ENCODE results near the gene MICALL2.

Gene MICALL2

DNA sequence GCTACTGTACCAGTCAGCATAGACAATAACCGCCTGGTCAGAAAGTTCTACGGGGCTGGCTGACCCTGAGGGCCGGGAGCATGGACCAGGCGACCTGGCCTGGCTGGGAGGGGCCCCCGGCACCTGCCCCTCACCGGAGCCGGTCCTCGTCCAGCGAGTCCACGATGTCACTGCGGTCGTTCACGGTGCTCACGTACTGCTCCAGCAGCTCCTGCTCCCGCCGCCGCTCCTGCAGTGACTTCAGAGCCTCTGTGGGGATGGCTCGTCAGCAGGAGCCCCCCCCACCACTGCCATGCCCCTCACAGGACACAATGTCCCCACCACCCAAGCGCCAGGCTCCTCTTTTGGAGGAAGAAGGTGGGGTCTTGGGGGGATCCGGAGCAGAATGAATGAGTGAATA is 22.7 kb downstream of the MICALL2 start:
- peaks cover 4% of the 10 kb centered on the region for H3K4me1 Mint-ChIP-seq
- no peaks in the 10 kb centered on the region for H3K36me3 Mint-ChIP-seq (ENCODE audit: low read depth)
- peaks cover 4% of the 10 kb centered on the region for H3K27me3 Mint-ChIP-seq (ENCODE audit: low read depth, poor library complexity)
- TF ChIP-seq, protein P1, sequence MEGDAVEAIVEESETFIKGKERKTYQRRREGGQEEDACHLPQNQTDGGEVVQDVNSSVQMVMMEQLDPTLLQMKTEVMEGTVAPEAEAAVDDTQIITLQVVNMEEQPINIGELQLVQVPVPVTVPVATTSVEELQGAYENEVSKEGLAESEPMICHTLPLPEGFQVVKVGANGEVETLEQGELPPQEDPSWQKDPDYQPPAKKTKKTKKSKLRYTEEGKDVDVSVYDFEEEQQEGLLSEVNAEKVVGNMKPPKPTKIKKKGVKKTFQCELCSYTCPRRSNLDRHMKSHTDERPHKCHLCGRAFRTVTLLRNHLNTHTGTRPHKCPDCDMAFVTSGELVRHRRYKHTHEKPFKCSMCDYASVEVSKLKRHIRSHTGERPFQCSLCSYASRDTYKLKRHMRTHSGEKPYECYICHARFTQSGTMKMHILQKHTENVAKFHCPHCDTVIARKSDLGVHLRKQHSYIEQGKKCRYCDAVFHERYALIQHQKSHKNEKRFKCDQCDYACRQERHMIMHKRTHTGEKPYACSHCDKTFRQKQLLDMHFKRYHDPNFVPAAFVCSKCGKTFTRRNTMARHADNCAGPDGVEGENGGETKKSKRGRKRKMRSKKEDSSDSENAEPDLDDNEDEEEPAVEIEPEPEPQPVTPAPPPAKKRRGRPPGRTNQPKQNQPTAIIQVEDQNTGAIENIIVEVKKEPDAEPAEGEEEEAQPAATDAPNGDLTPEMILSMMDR (IDR thresholded peaks at IDR 0.05): no peak
- no peak overlapping the region for H3K27ac Mint-ChIP-seq
- DNase-seq: no peak
- H3K4me3 Mint-ChIP-seq: no peak overlapping the region
- H3K9me3 Mint-ChIP-seq: no peaks in the 10 kb centered on the region

DNA sequence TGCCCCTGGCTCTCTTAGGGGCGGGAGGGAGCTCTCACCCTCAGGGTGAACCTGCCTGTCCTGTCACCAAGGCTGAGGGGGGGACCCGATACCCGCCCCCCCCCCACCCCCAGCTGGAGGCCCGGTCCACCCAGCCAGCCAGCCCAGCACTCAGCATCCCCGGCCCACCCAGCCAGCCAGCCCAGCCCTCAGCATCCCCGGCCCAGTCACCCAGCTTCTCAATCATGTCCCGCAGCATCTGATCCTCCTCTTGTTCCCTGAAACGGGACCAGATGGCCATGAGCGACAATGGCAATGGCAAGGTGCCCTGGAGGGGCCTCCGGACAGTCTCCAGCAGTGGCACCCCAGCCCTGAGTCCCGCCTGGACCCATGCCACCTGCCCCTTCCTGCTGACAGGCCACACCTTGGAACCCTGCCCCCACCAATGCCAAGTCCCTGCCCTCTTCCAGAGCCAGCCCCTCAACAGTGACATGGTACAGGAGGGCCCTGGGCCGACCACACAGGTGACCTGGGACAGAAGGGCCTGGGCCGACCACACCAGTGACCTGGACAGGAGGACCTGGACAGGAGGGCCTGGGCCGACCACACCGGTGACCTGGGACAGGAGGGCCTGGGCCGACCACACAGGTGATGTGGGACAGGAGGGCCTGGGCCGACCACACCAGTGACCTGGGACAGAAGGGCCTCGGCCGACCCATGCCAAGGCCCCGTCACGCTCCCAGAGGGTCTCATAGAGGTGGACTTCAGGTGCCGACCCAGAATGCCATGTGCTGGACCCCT is 24.2 kb downstream of the MICALL2 start:
- Mint-ChIP-seq H3K36me3 (ENCODE audit: low read depth) (no peaks in the 10 kb centered on the region), H3K4me1 (peaks cover 4% of the 10 kb centered on the region), H3K27ac (no peak overlapping the region), H3K9me3 (no peaks in the 10 kb centered on the region), H3K27me3 (ENCODE audit: low read depth, poor library complexity) (peaks cover 8% of the 10 kb centered on the region), H3K4me3 (no peak overlapping the region)
- no peak for DNase-seq
- TF ChIP-seq, protein P1 (IDR thresholded peaks at IDR 0.05): no peak

DNA sequence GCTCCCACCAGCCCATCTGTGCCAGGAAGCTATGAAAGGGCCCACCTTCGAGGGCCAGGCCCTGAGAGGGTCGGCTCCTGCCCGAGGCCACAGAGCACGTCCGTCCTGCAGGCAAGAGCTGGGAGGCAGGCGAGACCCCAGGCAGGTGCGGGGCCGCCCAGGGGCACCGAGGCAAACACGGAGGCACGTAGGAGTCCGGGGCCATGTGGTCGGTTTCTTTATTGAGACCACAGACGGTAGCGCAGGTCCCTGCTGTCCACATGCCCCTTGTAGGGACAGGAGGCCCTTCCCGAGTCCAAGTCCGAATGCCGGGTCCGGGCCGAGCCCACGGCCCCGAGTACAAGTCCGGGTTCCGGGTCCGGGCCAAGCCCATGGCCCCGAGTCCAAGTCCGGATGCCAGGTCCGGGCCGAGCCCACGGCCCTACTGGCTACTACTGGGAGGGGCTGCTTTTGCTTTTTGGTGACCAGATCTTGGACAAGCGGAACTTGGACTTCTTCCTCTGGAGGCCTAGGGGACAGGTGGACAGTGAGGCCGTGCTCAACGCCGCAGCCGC is 25.0 kb downstream of the MICALL2 start:
- Mint-ChIP-seq H3K36me3 (ENCODE audit: low read depth) (no peaks in the 10 kb centered on the region), H3K9me3 (no peaks in the 10 kb centered on the region), H3K4me1 (peaks cover 4% of the 10 kb centered on the region), H3K27me3 (ENCODE audit: low read depth, poor library complexity) (peaks cover 8% of the 10 kb centered on the region), H3K27ac (no peak overlapping the region), H3K4me3 (no peak overlapping the region)
- DNase-seq: no peak
- TF ChIP-seq, protein P1 (IDR thresholded peaks at IDR 0.05): no peak

DNA sequence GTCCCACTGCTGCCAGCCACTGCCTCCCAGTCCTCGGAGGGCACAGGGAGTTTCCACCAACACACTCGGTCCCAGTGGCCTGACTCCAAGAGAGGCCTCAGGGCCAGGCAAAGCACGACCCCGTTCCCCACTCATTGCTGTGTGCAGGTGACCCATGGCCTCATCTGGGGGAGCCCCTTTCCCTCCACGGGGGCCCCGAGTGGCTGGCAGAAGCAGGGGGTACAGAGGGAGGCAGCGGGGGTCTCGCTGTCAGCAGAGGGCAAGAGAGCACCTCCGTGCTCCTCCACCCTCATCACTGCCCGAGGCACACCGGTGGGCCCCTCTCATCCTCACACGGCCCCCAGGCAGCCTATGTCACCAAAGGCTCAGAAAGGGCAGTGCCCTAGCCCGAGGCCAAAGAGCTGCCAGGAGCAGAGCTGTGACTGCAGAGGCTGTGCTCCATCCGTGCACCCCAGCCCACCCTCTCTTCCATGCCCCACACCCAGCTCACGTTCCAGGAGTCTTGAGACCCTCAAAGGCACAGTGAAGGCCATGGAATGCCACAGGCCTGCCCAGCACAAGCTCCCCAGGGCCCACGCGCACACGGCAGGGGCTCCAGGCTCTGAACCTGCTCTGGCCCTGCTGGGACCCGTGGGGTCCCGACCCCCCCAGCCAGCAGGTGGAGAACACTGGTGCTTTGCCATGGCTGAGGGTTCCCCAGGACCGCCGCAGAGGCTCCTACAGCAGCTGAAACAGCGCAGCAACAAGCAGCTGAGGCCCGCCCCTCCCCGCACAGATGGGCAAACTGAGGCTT is 25.9 kb downstream of the MICALL2 start:
- Mint-ChIP-seq H3K36me3 (ENCODE audit: low read depth) (no peaks in the 10 kb centered on the region), H3K27ac (no peak overlapping the region), H3K9me3 (no peaks in the 10 kb centered on the region), H3K27me3 (ENCODE audit: low read depth, poor library complexity) (peaks cover 8% of the 10 kb centered on the region), H3K4me3 (no peak overlapping the region), H3K4me1 (peaks cover 9% of the 10 kb centered on the region)
- DNase-seq: no peak
- TF ChIP-seq, protein P1 (IDR thresholded peaks at IDR 0.05): no peak

DNA sequence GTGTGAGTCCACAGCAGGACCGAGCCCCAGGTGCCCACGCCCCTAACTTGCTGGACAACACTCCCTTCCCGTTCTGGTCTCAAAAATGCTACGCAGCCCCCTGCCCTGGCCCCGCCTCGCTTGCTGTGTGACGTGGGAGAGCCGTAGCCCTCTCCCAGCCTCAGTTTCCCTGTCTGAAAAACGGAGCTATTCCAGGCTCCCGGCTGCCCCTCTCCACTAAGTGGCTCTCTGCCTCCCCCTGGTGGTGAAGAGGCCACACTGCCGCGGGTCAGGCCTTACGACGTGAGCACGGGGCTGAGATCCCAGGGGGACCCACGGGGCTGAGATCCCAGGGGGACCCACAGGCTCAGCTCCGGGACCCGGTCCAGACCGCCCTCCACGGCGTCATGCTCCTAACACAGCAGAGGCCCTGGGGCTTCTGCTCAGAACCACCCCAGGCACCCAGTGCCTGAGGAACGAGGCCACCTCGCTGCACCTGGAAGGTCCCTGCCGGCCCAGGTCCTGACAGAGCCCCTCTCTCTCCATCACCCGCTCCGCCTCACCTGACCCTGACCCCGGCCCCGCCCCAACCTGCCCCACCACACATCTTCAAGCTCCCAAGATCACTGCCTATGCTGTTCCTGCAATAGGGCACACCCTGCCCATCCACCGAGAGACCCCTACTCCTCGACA is 26.7 kb downstream of the MICALL2 start:
- H3K27me3 Mint-ChIP-seq (ENCODE audit: low read depth, poor library complexity): peaks cover 8% of the 10 kb centered on the region
- TF ChIP-seq, protein P1 (IDR thresholded peaks at IDR 0.05): peak; percentile 98
- DNase-seq: peak; percentile 90
- peaks cover 12% of the 10 kb centered on the region for H3K4me1 Mint-ChIP-seq
- no peaks in the 10 kb centered on the region for H3K36me3 Mint-ChIP-seq (ENCODE audit: low read depth)
- no peaks in the 10 kb centered on the region for H3K9me3 Mint-ChIP-seq
- H3K27ac Mint-ChIP-seq: peak overlapping the region; percentile 57
- no peak overlapping the region for H3K4me3 Mint-ChIP-seq
